ENCODE data around the gene WDR81. TPM values are rescaled to one million over a fixed set of nuclear protein-coding genes. Genes with fewer than 3 reads are reported as not detected.

WDR81 gene
- total RNA-seq, 4 donors from 2014 or later = 25.7 to 40.8 (median 32.1) TPM

DNA sequence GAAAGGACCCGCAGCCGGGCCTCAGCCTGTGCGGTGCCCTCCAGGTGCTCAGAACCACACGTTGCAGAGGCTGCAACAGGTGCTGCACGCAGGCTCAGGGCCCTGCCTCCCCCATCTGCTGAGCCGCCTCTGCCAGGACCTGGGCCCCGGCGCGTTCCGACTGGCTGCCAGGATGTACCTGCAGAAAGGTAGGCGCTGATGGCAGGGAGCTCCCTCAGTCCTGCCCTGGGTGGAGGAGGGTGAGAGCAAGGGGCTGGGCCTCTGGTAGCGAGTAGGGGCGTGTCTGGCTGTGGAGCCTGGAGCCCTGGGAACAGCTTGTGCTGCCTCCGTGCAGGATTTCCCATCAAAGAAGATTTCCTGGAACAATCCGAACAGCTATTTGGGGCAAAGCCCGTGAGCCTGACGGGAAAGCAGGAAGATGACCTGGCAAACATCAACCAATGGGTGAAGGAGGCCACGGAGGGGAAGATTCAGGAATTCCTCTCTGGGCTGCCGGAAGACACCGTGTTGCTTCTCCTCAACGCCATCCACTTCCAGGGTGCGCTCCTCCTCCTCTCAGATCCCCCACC, 22.6 kb downstream of the WDR81 start:
- H3K4me1 ChIP-seq = peaks cover 0 to 26% (median 8%) of the 10 kb centered on the region in 4 donors
- intact Hi-C loops (cut with DNase I) = no loop called here
- H3K27ac ChIP-seq (replicated peaks in 1 of 4) = peak overlapping the region in 3 of 4 donors; percentile 49 to 68 (median 50)
- H3K9me3 ChIP-seq = no peaks in the 10 kb centered on the region
- 75% methylated on average over 13 of the region's 22 CpGs for WGBS
- no peaks in the 10 kb centered on the region for H3K36me3 ChIP-seq
- TF ChIP-seq POLR2AphosphoS5 (IDR thresholded peaks at IDR 0.05) (peak; percentile 80), POLR2A (IDR thresholded peaks at IDR 0.05; ENCODE audit: low read depth) (no peak), EP300 (IDR thresholded peaks at IDR 0.05) (peak; percentile 87)
- TF ChIP-seq, protein P1, sequence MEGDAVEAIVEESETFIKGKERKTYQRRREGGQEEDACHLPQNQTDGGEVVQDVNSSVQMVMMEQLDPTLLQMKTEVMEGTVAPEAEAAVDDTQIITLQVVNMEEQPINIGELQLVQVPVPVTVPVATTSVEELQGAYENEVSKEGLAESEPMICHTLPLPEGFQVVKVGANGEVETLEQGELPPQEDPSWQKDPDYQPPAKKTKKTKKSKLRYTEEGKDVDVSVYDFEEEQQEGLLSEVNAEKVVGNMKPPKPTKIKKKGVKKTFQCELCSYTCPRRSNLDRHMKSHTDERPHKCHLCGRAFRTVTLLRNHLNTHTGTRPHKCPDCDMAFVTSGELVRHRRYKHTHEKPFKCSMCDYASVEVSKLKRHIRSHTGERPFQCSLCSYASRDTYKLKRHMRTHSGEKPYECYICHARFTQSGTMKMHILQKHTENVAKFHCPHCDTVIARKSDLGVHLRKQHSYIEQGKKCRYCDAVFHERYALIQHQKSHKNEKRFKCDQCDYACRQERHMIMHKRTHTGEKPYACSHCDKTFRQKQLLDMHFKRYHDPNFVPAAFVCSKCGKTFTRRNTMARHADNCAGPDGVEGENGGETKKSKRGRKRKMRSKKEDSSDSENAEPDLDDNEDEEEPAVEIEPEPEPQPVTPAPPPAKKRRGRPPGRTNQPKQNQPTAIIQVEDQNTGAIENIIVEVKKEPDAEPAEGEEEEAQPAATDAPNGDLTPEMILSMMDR (IDR thresholded peaks at IDR 0.05) = no peak
- no peak for DNase-seq (ENCODE audit: extremely low spot score)
- no peak overlapping the region for H3K4me3 ChIP-seq
- no peaks in the 10 kb centered on the region for H3K27me3 ChIP-seq

DNA sequence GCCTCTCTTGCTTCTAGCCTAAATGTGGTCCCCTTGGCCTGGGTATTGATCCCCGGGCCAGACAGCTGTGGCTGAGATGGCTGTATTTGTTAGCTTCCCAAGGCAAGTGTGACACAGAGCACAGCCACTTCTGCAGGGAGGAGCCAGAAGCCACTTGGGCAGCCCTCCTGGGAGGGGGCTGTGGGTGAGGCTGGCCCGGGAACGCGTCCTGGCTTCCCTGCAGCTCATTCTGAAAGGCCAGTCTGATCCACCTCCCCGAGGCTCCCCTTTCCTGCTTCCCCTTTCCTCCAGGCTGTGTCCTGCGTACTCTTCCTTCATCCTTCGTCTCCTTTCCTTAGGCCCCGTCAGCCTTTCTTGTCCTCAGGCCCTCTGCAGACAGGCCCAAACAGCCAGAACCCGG, 26.1 kb downstream of the WDR81 start:
- no peak overlapping the region for H3K4me3 ChIP-seq
- WGBS = 74% methylated on average over 9 of the region's 9 CpGs
- TF ChIP-seq EP300 (IDR thresholded peaks at IDR 0.05) (no peak), POLR2AphosphoS5 (IDR thresholded peaks at IDR 0.05) (no peak)
- TF ChIP-seq, protein P1 (IDR thresholded peaks at IDR 0.05) = no peak
- intact Hi-C loops (cut with DNase I) = no loop called here
- peaks cover 0 to 11% (median 0%) of the 10 kb centered on the region in 4 donors for H3K27me3 ChIP-seq
- peak overlapping the region in 1 of 4 donors; percentile 14 for H3K27ac ChIP-seq (replicated peaks in 1 of 4)
- H3K4me1 ChIP-seq = peaks cover 0 to 21% (median 10%) of the 10 kb centered on the region in 4 donors
- H3K36me3 ChIP-seq = no peaks in the 10 kb centered on the region
- H3K9me3 ChIP-seq = no peaks in the 10 kb centered on the region
- no peak for DNase-seq (ENCODE audit: extremely low spot score)

DNA sequence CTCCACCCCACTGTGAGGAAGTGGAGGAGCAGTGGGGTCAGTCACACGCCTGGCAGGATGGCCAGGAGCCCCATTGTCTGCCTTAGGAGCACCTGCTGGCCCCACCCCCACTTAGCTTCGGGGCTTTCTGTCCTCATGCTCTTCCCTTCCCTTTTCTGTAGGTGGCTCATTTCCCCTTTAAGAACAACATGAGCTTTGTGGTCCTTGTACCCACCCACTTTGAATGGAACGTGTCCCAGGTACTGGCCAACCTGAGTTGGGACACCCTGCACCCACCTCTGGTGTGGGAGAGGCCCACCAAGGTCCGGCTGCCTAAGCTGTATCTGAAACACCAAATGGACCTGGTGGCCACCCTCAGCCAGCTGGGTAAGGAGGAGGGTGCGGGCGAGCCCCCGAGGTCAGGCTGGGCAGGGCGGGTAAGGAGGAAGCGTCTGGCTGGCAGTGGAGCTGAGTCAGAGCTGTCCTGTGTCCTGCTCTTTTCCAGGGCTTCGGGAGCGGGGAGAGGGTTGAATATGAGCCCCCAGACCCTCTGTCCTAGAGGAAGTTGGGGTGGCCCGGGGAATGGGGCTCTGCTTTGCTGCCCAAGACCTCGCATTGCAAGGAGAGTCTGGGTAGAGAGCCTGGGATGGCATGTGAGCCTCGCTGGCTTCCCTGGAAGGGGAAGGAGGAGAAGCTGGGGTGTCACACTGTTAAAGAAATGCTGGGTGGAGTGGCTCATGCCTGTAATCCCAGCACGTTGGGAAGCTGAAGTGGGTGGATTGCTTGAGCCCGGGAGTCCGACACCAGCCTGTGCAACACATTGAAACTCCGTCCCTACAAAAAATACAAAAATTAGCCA, 28.1 kb downstream of the WDR81 start:
- peaks cover 0 to 11% (median 0%) of the 10 kb centered on the region in 4 donors for H3K27me3 ChIP-seq
- no peak for DNase-seq (ENCODE audit: extremely low spot score)
- H3K27ac ChIP-seq (replicated peaks in 1 of 4) = peak overlapping the region; percentile 18 to 64 (median 44)
- intact Hi-C loops (cut with DNase I) = no loop called here
- TF ChIP-seq EP300 (IDR thresholded peaks at IDR 0.05) = no peak
- TF ChIP-seq POLR2A (IDR thresholded peaks at IDR 0.05; ENCODE audit: low read depth) = no peak
- peak; percentile 4 to 25 for TF ChIP-seq POLR2AphosphoS5 (IDR thresholded peaks at IDR 0.05)
- 66% methylated on average over 12 of the region's 18 CpGs for WGBS
- peaks cover 0 to 9% (median 2%) of the 10 kb centered on the region in 4 donors for H3K4me1 ChIP-seq
- H3K4me3 ChIP-seq = peak overlapping the region in 1 of 4 donors; percentile 36
- H3K36me3 ChIP-seq = no peaks in the 10 kb centered on the region
- H3K9me3 ChIP-seq = no peaks in the 10 kb centered on the region

DNA sequence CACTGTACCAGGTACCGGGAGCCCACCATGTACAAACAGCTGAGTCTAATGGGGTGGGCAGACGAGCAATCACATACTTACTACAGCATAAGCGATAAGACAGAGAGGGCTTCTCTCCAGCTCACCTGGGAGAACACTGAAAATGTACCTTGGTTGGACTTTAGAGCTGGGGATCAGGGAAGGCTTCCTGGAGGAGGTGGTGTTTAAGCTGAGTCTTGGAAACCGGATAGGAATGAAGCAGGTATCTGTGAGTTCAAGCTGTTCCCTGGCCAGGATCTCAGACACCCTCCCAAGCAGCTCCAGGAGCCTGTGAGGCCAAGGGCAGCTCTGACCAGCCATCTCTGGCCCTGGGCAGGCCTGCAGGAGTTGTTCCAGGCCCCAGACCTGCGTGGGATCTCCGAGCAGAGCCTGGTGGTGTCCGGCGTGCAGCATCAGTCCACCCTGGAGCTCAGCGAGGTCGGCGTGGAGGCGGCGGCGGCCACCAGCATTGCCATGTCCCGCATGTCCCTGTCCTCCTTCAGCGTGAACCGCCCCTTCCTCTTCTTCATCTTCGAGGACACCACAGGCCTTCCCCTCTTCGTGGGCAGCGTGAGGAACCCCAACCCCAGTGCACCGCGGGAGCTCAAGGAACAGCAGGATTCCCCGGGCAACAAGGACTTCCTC, 29.4 kb downstream of the WDR81 start:
- 78% methylated on average over 21 of the region's 23 CpGs for WGBS

More for the DNA sequence above, 29.4 kb downstream of the WDR81 start:
- H3K9me3 ChIP-seq = no peaks in the 10 kb centered on the region
- intact Hi-C loops (cut with DNase I) = no loop called here
- H3K27ac ChIP-seq (replicated peaks in 1 of 4) = no peak overlapping the region
- H3K27me3 ChIP-seq = peaks cover 0 to 11% (median 0%) of the 10 kb centered on the region in 4 donors
- H3K4me3 ChIP-seq = no peak overlapping the region
- TF ChIP-seq EP300 (IDR thresholded peaks at IDR 0.05) (no peak), POLR2A (IDR thresholded peaks at IDR 0.05; ENCODE audit: low read depth) (no peak), POLR2AphosphoS5 (IDR thresholded peaks at IDR 0.05) (no peak)
- TF ChIP-seq, protein P1 (IDR thresholded peaks at IDR 0.05) = no peak
- H3K36me3 ChIP-seq = no peaks in the 10 kb centered on the region
- DNase-seq (ENCODE audit: extremely low spot score) = no peak
- peaks cover 0 to 6% (median 2%) of the 10 kb centered on the region in 4 donors for H3K4me1 ChIP-seq
